Fibroblast of villous mesenchyme (primary cell): ENCODE results near the gene IQCE. TPM values are rescaled to one million over a fixed set of nuclear protein-coding genes. Genes with fewer than 3 reads are reported as not detected.

Experiments used
- DNase-seq: peaks from one replicate; pipeline ENCODE4 v3.0.0-alpha.2; 2010; ENCODE audit warnings: low read depth
- H3K4me3 ChIP-seq: 2 replicates; pipeline ENCODE4 v1.5.1; 2011; ENCODE audit warnings: low read depth, mild to moderate bottlenecking, low read length
- CTCF ChIP-seq: IDR thresholded peaks from 2 replicates; pipeline ENCODE4 v1.5.1; 2012; ENCODE audit warnings: low read depth, mild to moderate bottlenecking, low read length; ENCODE audit not compliant: insufficient read depth
- total RNA-seq: library from RNA; depleted of rRNA; stranded (reverse); fragments of >200 nt; gene quantifications from 2 replicates; pipeline ENCODE4 v1.2.3, GENCODE V29; 2012

IQCE gene
- total RNA-seq, 1 donor = 13.4 TPM

- no peak overlapping the region for H3K4me3 ChIP-seq
- TF ChIP-seq CTCF = no peak
- no peak for DNase-seq
Measured at GRCh38 chr7:2566348-2566889, 7.6 kb downstream of the IQCE start.

GRCh38 chr7:2566890-2567678 lies 8.3 kb downstream of the IQCE start:
- TF ChIP-seq CTCF = no peak
- H3K4me3 ChIP-seq = no peak overlapping the region
- DNase-seq = no peak

- DNase-seq = peak; percentile 40
Measured at GRCh38 chr7:2567679-2568278, 9.0 kb downstream of the IQCE start.

GRCh38 chr7:2568521-2569223 lies 9.9 kb downstream of the IQCE start:
- TF ChIP-seq CTCF = no peak
- DNase-seq = no peak
- H3K4me3 ChIP-seq = no peak overlapping the region

More at GRCh38 chr7:2567679-2568278, 9.0 kb downstream of the IQCE start:
- TF ChIP-seq CTCF = peak; percentile 66
- no peak overlapping the region for H3K4me3 ChIP-seq

- TF ChIP-seq CTCF = no peak
- no peak overlapping the region for H3K4me3 ChIP-seq
- no peak for DNase-seq
Measured at GRCh38 chr7:2569421-2569820, 10.6 kb downstream of the IQCE start.

GRCh38 chr7:2570021-2570420 lies 11.2 kb downstream of the IQCE start:
- H3K4me3 ChIP-seq = no peak overlapping the region
- TF ChIP-seq CTCF = no peak
- DNase-seq = no peak
